Measurements from ENCODE around the gene BAX. TPM values are rescaled to one million over a fixed set of nuclear protein-coding genes. Genes with fewer than 3 reads are reported as not detected.

Gene BAX
- total RNA-seq, 1 donor from 2014 or later = 20.4 TPM

GRCh38 chr19:48961051-48961649 lies 6.5 kb downstream of the BAX start:
- peaks cover 23 to 29% (median 27%) of the 10 kb centered on the region in 3 donors for H3K4me1 ChIP-seq (ENCODE audit: control insufficient read depth in 3 of 3, insufficient read depth in 3 of 3, low read length in 3 of 3)
- H3K9me3 ChIP-seq (ENCODE audit: control insufficient read depth in 3 of 3, low read length in 3 of 3) = no peaks in the 10 kb centered on the region
- no peak overlapping the region for H3K4me3 ChIP-seq (ENCODE audit: low read length in 3 of 3)
- H3K9ac ChIP-seq (ENCODE audit: low read depth in 1 of 3, low read length in 3 of 3) = no peak overlapping the region
- H3K36me3 ChIP-seq (ENCODE audit: control insufficient read depth in 3 of 3, insufficient read depth in 3 of 3, low read length in 3 of 3) = peaks cover 5 to 8% (median 7%) of the 10 kb centered on the region in 3 donors
- H3K27ac ChIP-seq (ENCODE audit: low read depth, low read length) = no peak overlapping the region
- H3K27me3 ChIP-seq (ENCODE audit: control insufficient read depth in 3 of 3, insufficient read depth in 3 of 3, low read length in 3 of 3) = no peaks in the 10 kb centered on the region

DNA sequence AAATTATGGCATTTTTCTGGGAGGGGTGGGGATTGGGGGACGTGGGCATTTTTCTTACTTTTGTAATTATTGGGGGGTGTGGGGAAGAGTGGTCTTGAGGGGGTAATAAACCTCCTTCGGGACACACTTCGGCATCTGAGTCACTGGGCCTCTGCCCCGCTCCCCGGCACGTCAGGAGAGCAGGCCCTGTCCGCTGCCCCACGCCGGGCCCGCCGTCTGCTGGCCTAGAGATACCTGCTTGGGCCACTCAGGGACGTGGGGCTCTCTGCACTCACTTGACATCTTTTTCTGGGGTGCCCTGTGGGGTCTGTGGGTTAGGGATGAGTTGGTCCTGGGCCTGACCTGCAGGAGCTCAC lies 7.0 kb downstream of the BAX start:
- Histone ChIP-seq H3K9ac (ENCODE audit: low read depth in 1 of 3, low read length in 3 of 3) (no peak overlapping the region), H3K27me3 (ENCODE audit: control insufficient read depth in 3 of 3, insufficient read depth in 3 of 3, low read length in 3 of 3) (no peaks in the 10 kb centered on the region), H3K4me1 (ENCODE audit: control insufficient read depth in 3 of 3, insufficient read depth in 3 of 3, low read length in 3 of 3) (peaks cover 27 to 34% (median 32%) of the 10 kb centered on the region in 3 donors), H3K9me3 (ENCODE audit: control insufficient read depth in 3 of 3, low read length in 3 of 3) (no peaks in the 10 kb centered on the region), H3K27ac (ENCODE audit: low read depth, low read length) (peak overlapping the region; percentile 91), H3K36me3 (ENCODE audit: control insufficient read depth in 3 of 3, insufficient read depth in 3 of 3, low read length in 3 of 3) (peaks cover 9 to 10% (median 9%) of the 10 kb centered on the region in 3 donors), H3K4me3 (ENCODE audit: low read length in 3 of 3) (no peak overlapping the region)

DNA sequence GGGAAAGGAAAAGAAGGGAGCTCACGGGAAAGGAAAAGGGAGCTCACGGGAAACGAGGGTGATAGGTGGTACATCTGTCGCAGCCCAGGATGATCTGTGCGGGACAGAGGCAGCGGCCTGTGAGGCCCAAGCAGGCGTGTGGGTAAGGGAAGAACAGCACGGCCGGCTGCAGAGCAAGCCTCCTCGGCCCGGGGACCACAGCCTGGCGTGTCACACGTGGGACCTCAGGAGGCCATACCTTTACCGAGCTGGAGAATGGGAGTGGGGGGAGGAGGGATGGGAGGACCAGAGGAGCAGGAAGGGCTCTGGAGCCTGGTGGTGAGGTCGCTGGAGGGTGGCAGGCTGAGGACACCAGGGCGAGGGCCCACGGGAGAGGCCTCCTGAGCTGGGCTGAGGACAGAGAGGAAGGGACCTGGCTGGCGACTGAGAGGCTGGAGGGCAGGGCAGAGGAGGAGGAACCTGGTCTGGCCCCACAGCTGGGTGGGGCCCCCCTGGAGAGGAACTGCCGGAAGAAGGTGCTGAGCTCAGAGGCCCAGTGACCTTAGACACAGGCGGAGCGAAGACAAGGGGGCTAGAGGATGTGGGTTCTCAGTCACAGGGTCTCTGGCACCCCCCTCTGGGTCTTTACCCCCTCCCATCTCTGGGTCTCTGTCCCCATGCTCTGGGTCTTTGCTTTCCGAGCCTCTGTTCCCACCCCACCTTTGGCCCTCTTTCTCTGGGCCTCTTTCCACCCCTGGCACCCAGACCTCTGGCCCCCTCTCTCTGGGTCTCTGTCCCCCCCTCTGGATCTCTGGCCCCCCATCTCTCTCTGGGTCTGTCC lies 7.6 kb downstream of the BAX start:
- H3K4me3 ChIP-seq (ENCODE audit: low read length in 3 of 3) = no peak overlapping the region

GRCh38 chr19:48962849-48963165 lies 8.1 kb downstream of the BAX start:
- Histone ChIP-seq H3K27ac (ENCODE audit: low read depth, low read length) (peak overlapping the region; percentile 91), H3K4me1 (ENCODE audit: control insufficient read depth in 3 of 3, insufficient read depth in 3 of 3, low read length in 3 of 3) (peaks cover 38 to 45% (median 44%) of the 10 kb centered on the region in 3 donors), H3K36me3 (ENCODE audit: control insufficient read depth in 3 of 3, insufficient read depth in 3 of 3, low read length in 3 of 3) (peaks cover 11 to 16% (median 15%) of the 10 kb centered on the region in 3 donors), H3K4me3 (ENCODE audit: low read length in 3 of 3) (no peak overlapping the region), H3K27me3 (ENCODE audit: control insufficient read depth in 3 of 3, insufficient read depth in 3 of 3, low read length in 3 of 3) (no peaks in the 10 kb centered on the region), H3K9me3 (ENCODE audit: control insufficient read depth in 3 of 3, low read length in 3 of 3) (no peaks in the 10 kb centered on the region), H3K9ac (ENCODE audit: low read depth in 1 of 3, low read length in 3 of 3) (no peak overlapping the region)

More for the DNA sequence above, 7.6 kb downstream of the BAX start:
- H3K27me3 ChIP-seq (ENCODE audit: control insufficient read depth in 3 of 3, insufficient read depth in 3 of 3, low read length in 3 of 3) = no peaks in the 10 kb centered on the region
- H3K27ac ChIP-seq (ENCODE audit: low read depth, low read length) = peak overlapping the region; percentile 91
- H3K4me1 ChIP-seq (ENCODE audit: control insufficient read depth in 3 of 3, insufficient read depth in 3 of 3, low read length in 3 of 3) = peaks cover 33 to 40% (median 38%) of the 10 kb centered on the region in 3 donors
- peaks cover 11 to 15% (median 12%) of the 10 kb centered on the region in 3 donors for H3K36me3 ChIP-seq (ENCODE audit: control insufficient read depth in 3 of 3, insufficient read depth in 3 of 3, low read length in 3 of 3)
- H3K9me3 ChIP-seq (ENCODE audit: control insufficient read depth in 3 of 3, low read length in 3 of 3) = no peaks in the 10 kb centered on the region
- peak overlapping the region in 1 of 3 donors; percentile 45 for H3K9ac ChIP-seq (ENCODE audit: low read depth in 1 of 3, low read length in 3 of 3)

DNA sequence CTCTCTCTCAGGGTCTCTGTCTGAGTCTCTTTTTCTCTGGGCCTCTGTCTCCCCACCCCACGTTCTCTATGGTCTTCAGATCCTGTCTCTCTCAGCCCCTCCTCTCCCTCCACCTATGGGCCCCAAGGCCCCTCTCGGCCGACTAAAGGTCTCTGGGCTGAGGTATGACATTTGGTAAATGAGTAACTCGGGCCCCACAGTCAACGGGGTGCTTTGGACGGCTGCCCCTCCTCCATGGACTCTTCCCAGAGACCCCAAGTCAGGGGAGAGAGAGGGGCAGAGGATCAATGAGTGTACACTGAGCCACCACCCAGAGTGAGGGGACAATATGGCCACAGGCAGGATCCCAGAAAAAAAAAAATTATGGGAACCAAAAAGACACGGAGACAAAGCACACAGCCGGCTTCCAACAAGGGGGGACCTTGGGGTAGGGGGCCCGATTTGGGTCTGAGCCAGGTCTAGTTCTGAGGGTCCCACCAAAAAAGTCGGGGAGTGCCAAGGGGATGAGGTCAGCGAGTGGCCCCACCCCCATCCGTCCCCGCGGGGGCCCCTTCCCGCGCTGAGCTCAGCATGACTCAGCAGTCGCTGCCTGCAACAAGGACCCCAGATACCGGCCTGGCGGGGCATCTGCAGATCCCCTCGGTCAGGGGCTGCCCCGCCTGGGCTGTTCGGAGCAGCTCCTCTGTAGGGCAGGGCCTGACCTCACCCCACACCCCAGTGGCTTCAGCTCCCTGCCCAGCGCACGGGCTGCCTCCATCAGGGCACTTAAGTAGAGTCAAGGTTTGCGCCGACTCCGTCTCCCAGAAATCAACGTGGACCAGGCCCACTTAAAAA lies 8.9 kb downstream of the BAX start:
- peak overlapping the region; percentile 56 to 75 (median 70) for H3K4me3 ChIP-seq (ENCODE audit: low read length in 3 of 3)
- peak overlapping the region; percentile 91 for H3K27ac ChIP-seq (ENCODE audit: low read depth, low read length)
- peak overlapping the region; percentile 67 to 83 (median 69) for H3K9ac ChIP-seq (ENCODE audit: low read depth in 1 of 3, low read length in 3 of 3)
- H3K9me3 ChIP-seq (ENCODE audit: control insufficient read depth in 3 of 3, low read length in 3 of 3) = no peaks in the 10 kb centered on the region
- H3K36me3 ChIP-seq (ENCODE audit: control insufficient read depth in 3 of 3, insufficient read depth in 3 of 3, low read length in 3 of 3) = peaks cover 17 to 22% (median 22%) of the 10 kb centered on the region in 3 donors
- H3K4me1 ChIP-seq (ENCODE audit: control insufficient read depth in 3 of 3, insufficient read depth in 3 of 3, low read length in 3 of 3) = peaks cover 45 to 53% (median 51%) of the 10 kb centered on the region in 3 donors
- no peaks in the 10 kb centered on the region for H3K27me3 ChIP-seq (ENCODE audit: control insufficient read depth in 3 of 3, insufficient read depth in 3 of 3, low read length in 3 of 3)

DNA sequence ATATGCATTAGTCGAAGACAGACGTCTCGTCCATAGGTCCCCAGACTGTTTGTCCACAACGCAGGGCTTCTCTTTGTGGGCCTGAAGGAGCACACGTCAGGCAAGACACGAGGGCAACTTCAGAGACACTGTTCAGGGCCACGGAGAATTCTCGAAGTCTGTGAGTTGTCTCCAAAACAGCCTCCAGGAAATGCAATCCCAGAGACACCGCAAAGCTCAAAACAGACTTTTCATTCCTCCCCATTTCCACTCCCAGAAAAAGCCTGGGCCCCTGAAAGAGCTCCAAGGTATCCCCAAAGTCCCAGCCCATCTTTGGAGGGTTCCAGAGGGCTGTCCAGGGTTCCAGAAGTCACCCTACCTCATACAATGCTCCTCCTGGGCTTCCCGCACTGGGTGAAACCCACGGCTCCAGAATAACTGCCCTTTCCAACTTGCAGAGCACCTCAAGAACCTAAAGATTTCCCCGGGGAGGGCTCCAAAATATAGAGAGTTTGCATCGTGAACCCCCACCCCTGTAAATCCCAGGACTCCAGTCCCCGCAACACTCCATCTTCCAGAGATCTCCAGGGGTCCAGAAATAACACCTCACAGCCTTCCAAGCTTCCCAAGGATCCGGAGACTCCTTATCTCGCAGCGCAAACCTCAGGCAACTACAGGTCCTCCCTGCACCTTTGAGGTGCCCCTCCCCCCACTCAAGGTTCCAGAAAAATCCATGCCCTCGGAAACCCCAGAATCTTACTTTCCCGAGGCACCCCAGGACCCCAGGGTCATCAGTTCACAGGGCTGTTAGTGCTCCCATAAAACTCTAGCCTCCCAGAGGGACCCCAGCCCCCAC lies 9.7 kb downstream of the BAX start:
- H3K9me3 ChIP-seq (ENCODE audit: control insufficient read depth in 3 of 3, low read length in 3 of 3) = no peaks in the 10 kb centered on the region
- H3K4me1 ChIP-seq (ENCODE audit: control insufficient read depth in 3 of 3, insufficient read depth in 3 of 3, low read length in 3 of 3) = peaks cover 51 to 61% (median 58%) of the 10 kb centered on the region in 3 donors
- peak overlapping the region; percentile 91 for H3K27ac ChIP-seq (ENCODE audit: low read depth, low read length)
- H3K36me3 ChIP-seq (ENCODE audit: control insufficient read depth in 3 of 3, insufficient read depth in 3 of 3, low read length in 3 of 3) = peaks cover 25 to 31% (median 31%) of the 10 kb centered on the region in 3 donors
- H3K27me3 ChIP-seq (ENCODE audit: control insufficient read depth in 3 of 3, insufficient read depth in 3 of 3, low read length in 3 of 3) = no peaks in the 10 kb centered on the region
- H3K4me3 ChIP-seq (ENCODE audit: low read length in 3 of 3) = peak overlapping the region; percentile 56 to 75 (median 70)
- peak overlapping the region; percentile 67 to 83 (median 69) for H3K9ac ChIP-seq (ENCODE audit: low read depth in 1 of 3, low read length in 3 of 3)

- Histone ChIP-seq H3K4me1 (ENCODE audit: control insufficient read depth in 3 of 3, insufficient read depth in 3 of 3, low read length in 3 of 3) (peaks cover 56 to 66% (median 61%) of the 10 kb centered on the region in 3 donors), H3K9ac (ENCODE audit: low read depth in 1 of 3, low read length in 3 of 3) (peak within 1 kb of the TSS; percentile 86 to 99 (median 96)), H3K4me3 (ENCODE audit: low read length in 3 of 3) (peak within 1 kb of the TSS; percentile 95 to 99 (median 99)), H3K36me3 (ENCODE audit: control insufficient read depth in 3 of 3, insufficient read depth in 3 of 3, low read length in 3 of 3) (peaks cover 33 to 39% (median 39%) of the 10 kb centered on the region in 3 donors), H3K9me3 (ENCODE audit: control insufficient read depth in 3 of 3, low read length in 3 of 3) (no peaks in the 10 kb centered on the region), H3K27ac (ENCODE audit: low read depth, low read length) (peak within 1 kb of the TSS; percentile 91), H3K27me3 (ENCODE audit: control insufficient read depth in 3 of 3, insufficient read depth in 3 of 3, low read length in 3 of 3) (no peaks in the 10 kb centered on the region)
Measured at GRCh38 chr19:48965040-48965805, 10.5 kb downstream of the BAX start, which contains the start of gene FTL. FTL (plus strand) TSS chr19:48965309; CDS start chr19:48965508, 199 bp downstream.

GRCh38 chr19:48965806-48966540 lies 11.3 kb downstream of the BAX start:
- H3K4me3 ChIP-seq (ENCODE audit: low read length in 3 of 3) = peak overlapping the region; percentile 95 to 99 (median 99)
- H3K27ac ChIP-seq (ENCODE audit: low read depth, low read length) = peak overlapping the region; percentile 90
- peaks cover 56 to 74% (median 68%) of the 10 kb centered on the region in 3 donors for H3K4me1 ChIP-seq (ENCODE audit: control insufficient read depth in 3 of 3, insufficient read depth in 3 of 3, low read length in 3 of 3)
- peak overlapping the region; percentile 86 to 99 (median 96) for H3K9ac ChIP-seq (ENCODE audit: low read depth in 1 of 3, low read length in 3 of 3)
- no peaks in the 10 kb centered on the region for H3K9me3 ChIP-seq (ENCODE audit: control insufficient read depth in 3 of 3, low read length in 3 of 3)
- H3K27me3 ChIP-seq (ENCODE audit: control insufficient read depth in 3 of 3, insufficient read depth in 3 of 3, low read length in 3 of 3) = no peaks in the 10 kb centered on the region
- peaks cover 40 to 46% (median 46%) of the 10 kb centered on the region in 3 donors for H3K36me3 ChIP-seq (ENCODE audit: control insufficient read depth in 3 of 3, insufficient read depth in 3 of 3, low read length in 3 of 3)
